ENCODE measurements around the gene TIMM17A. TPM values are rescaled to one million over a fixed set of nuclear protein-coding genes. Genes with fewer than 3 reads are reported as not detected.
A peak's percentile ranks its signal among the peaks of the same experiment; 100 is the strongest.

TIMM17A gene
- total and polyA plus RNA-seq, 2 of the 8 experiments (the other 6 are each of a cell fraction or from before 2014, with no cell fraction given): 30.3 to 57.1 TPM

- Histone ChIP-seq H4K5ac (ENCODE audit: insufficient read length, low read depth, low read length) (no peak overlapping the region), H3K36me3 (ENCODE audit: control insufficient read depth in 2 of 4, insufficient read depth in 4 of 4, low read length in 3 of 4) (peaks cover 8 to 39% (median 16%) of the 10 kb centered on the region in 4 experiments; a peak in 7 of 8 replicates), H2AFZ (ENCODE audit: low read length) (no peak overlapping the region), H2BK15ac (ENCODE audit: low read length) (no peak overlapping the region), H4K8ac (ENCODE audit: extremely low read depth, insufficient read depth, low read length) (no peak overlapping the region), H2AK5ac (ENCODE audit: low read depth, low read length) (no peak overlapping the region), H3K9ac (replicated peaks in 1 of 4; ENCODE audit: extremely low read depth in 1 of 4, low read depth in 3 of 4, low read length in 3 of 4) (no peak overlapping the region), H3K14ac (ENCODE audit: insufficient read length) (no peak overlapping the region), H4K20me1 (replicated peaks in 1 of 2; ENCODE audit: control insufficient read depth in 1 of 2, insufficient read depth in 2 of 2, low read length in 2 of 2) (peaks cover 2% of the 10 kb centered on the region in 2 experiments), H3K79me1 (ENCODE audit: low read depth, low read length) (peaks cover 3% of the 10 kb centered on the region), H3K9me3 (ENCODE audit: insufficient read depth in 2 of 2, low read depth in 1 of 2, low read length in 1 of 2) (no peaks in the 10 kb centered on the region), H3K4ac (replicated peaks; ENCODE audit: insufficient read length, low read depth, low read length) (no peak overlapping the region), H2BK12ac (ENCODE audit: low read depth, low read length) (no peak overlapping the region), H3K4me1 (replicated peaks in 1 of 4; ENCODE audit: control insufficient read depth in 3 of 4, insufficient read depth in 4 of 4, low read length in 3 of 4) (peaks cover 0 to 16% (median 6%) of the 10 kb centered on the region in 4 experiments; a peak in 5 of 7 replicates), H3K56ac (replicated peaks; ENCODE audit: insufficient read length, low read depth, low read length) (no peak overlapping the region), H3K4me2 (ENCODE audit: insufficient read depth in 1 of 2, low read depth in 2 of 2, low read length in 2 of 2) (no peak overlapping the region), H3K4me3 (ENCODE audit: extremely low read depth in 1 of 4, insufficient read depth in 2 of 4, low read depth in 3 of 4, low read length in 4 of 4) (no peak overlapping the region), H3K79me2 (ENCODE audit: control insufficient read depth in 1 of 2, insufficient read depth in 2 of 2, low read length in 2 of 2) (peaks cover 0 to 9% of the 10 kb centered on the region in 2 experiments; a peak in 1 of 4 replicates), H2BK20ac (ENCODE audit: low read length) (no peak overlapping the region), H3K23ac (ENCODE audit: insufficient read length) (no peak overlapping the region), H2BK120ac (replicated peaks; ENCODE audit: low read depth, low read length) (no peak overlapping the region), H3K23me2 (ENCODE audit: low read depth, low read length) (no peaks in the 10 kb centered on the region; the same call in 1 of the 2 replicates), H2BK5ac (ENCODE audit: low read depth, low read length) (no peak overlapping the region), H3K18ac (ENCODE audit: extremely low read depth, low read length) (no peak overlapping the region), H3K27ac (ENCODE audit: low read depth, low read length) (no peak overlapping the region), H4K91ac (replicated peaks; ENCODE audit: insufficient read length, low read length) (no peak overlapping the region), H3K27me3 (replicated peaks in 1 of 4; ENCODE audit: control insufficient read depth in 3 of 4, extremely low read depth in 1 of 4, insufficient read depth in 3 of 4, low read length in 3 of 4) (no peaks in the 10 kb centered on the region)
- POLR2A ChIA-PET (ENCODE audit: partially characterized antibody): interaction anchor here (1.0 to 7.5 kb wide), 12 partner anchors 6 to 119 kb away, joined by 3 to 74 read pairs (median 4); no protein-coding TSS in a partner anchor
- DNase-seq (ENCODE audit: low read depth in 1 of 2, low spot score in 2 of 2) (no peak), FAIRE-seq (no peak)
- TF ChIP-seq POLR2A (IDR thresholded peaks at IDR 0.05; ENCODE audit: control extremely low read depth in 1 of 2, low read depth in 2 of 2, low read length in 2 of 2): peak in 1 of 2 experiments; percentile 34; a peak in 1 of 3 replicates
- no peak for TF ChIP-seq GTF2F1 (IDR thresholded peaks at IDR 0.05; ENCODE audit: borderline replicate concordance, low read depth, low read length)
- no peak for TF ChIP-seq SIN3A (conservative IDR thresholded peaks at IDR 0.05 in 1 of 2, IDR thresholded peaks at IDR 0.05 in 1 of 2; ENCODE audit: low read depth in 1 of 2, low read length in 2 of 2)
- no peak for TF ChIP-seq EZH2 (IDR thresholded peaks at IDR 0.05; ENCODE audit: low read depth, low read length, severe bottlenecking)
- TF ChIP-seq POLR2AphosphoS5 (IDR thresholded peaks at IDR 0.05; ENCODE audit: low read depth, low read length): peak; percentile 61; the same call in 1 of the 2 replicates
- TF ChIP-seq RXRA (IDR thresholded peaks at IDR 0.05; ENCODE audit: insufficient read depth, low read depth, low read length): no peak
- TF ChIP-seq CHD1 (IDR thresholded peaks at IDR 0.05; ENCODE audit: low read depth, low read length): no peak
- CTCF ChIA-PET (ENCODE audit: partially characterized antibody): interaction anchor here (1.1 to 27.9 kb wide), 6 partner anchors 8 to 108 kb away, joined by 3 to 1014 read pairs (median 4); partner anchors contain the start of gene GPR37L1
- 90% methylated on average over 9 of the region's 9 CpGs; no CpG with 5 or more reads in 1 of the 2 experiments for WGBS, 2 experiments (ENCODE audit: extremely low coverage in 1 of 2, insufficient coverage in 1 of 2, insufficient read length in 1 of 2, insufficient replicate concordance in 2 of 2, low coverage in 1 of 2, low lambda C conversion rate in 2 of 2, missing lambda C conversion rate in 1 of 2)
Measured at GRCh38 chr1:202016022-202016810, 60.9 kb downstream of the TIMM17A start.
